Neutrophil (primary cell): ENCODE measurements around the gene DDHD1.

Experiments
- H3K27ac ChIP-seq: fragments of 200-600 bp; sonication (generic); 2 replicates; pipeline ENCODE4 v1.5.1; 2016; ENCODE audit warnings: mild to moderate bottlenecking, moderate library complexity
- H3K27me3 ChIP-seq: fragments of 200-600 bp; sonication (generic); 2 replicates; pipeline ENCODE4 v1.6.0; 2016; ENCODE audit warnings: mild to moderate bottlenecking
- H3K36me3 ChIP-seq: fragments of 200-600 bp; sonication (generic); 2 replicates; pipeline ENCODE4 v1.5.1; 2017
- H3K4me1 ChIP-seq, 2 experiments: fragments of 200-600 bp in 1 of 2; sonication (generic) in 1 of 2; 1 replicate in 1 of 2; 2 replicates in 1 of 2; pipeline versions ENCODE4 v1.5.1 to v1.6.1; 2013 to 2016; ENCODE audit warnings: low read depth in 1 of 2, low read length in 1 of 2, mild to moderate bottlenecking in 1 of 2, moderate library complexity in 1 of 2; ENCODE audit not compliant: control insufficient read depth in 1 of 2, insufficient read depth in 1 of 2
- H3K4me3 ChIP-seq, 2 experiments: fragments of 200-600 bp in 1 of 2; sonication (generic) in 1 of 2; 1 replicate in 1 of 2; 2 replicates in 1 of 2; pipeline ENCODE4 v1.5.1; 2013 to 2016; ENCODE audit warnings: low read depth in 1 of 2, low read length in 1 of 2, mild to moderate bottlenecking in 1 of 2, moderate library complexity in 1 of 2
- H3K9me3 ChIP-seq: fragments of 200-600 bp; sonication (generic); 2 replicates; pipeline ENCODE4 v1.5.1; 2016
- CTCF ChIP-seq: fragments of 200-600 bp; sonication (generic); IDR thresholded peaks from 2 replicates; pipeline ENCODE4 v1.5.1; 2016; ENCODE audit warnings: antibody characterized with exemption

Gene DDHD1

GRCh38 chr14:53148671-53149070 lies 4.5 kb downstream of the DDHD1 start:
- Histone ChIP-seq H3K27me3 (peaks cover 21% of the 10 kb centered on the region), H3K27ac (no peak overlapping the region), H3K4me3 (no peak overlapping the region), H3K9me3 (no peaks in the 10 kb centered on the region), H3K4me1 (peaks cover 12 to 28% of the 10 kb centered on the region in 2 experiments), H3K36me3 (no peaks in the 10 kb centered on the region)
- no peak for TF ChIP-seq CTCF

- peaks cover 12 to 28% of the 10 kb centered on the region in 2 experiments for H3K4me1 ChIP-seq
- no peak overlapping the region for H3K27ac ChIP-seq
- no peaks in the 10 kb centered on the region for H3K36me3 ChIP-seq
- H3K9me3 ChIP-seq, result no peaks in the 10 kb centered on the region
- peaks cover 21% of the 10 kb centered on the region for H3K27me3 ChIP-seq
- H3K4me3 ChIP-seq, result no peak overlapping the region
- no peak for TF ChIP-seq CTCF
Observed at GRCh38 chr14:53147893-53148292, 5.2 kb downstream of the DDHD1 start.

GRCh38 chr14:53147208-53147607 lies 5.9 kb downstream of the DDHD1 start:
- no peak for TF ChIP-seq CTCF
- no peaks in the 10 kb centered on the region for H3K9me3 ChIP-seq
- H3K36me3 ChIP-seq, result no peaks in the 10 kb centered on the region
- peaks cover 11 to 24% of the 10 kb centered on the region in 2 experiments for H3K4me1 ChIP-seq
- no peak overlapping the region for H3K4me3 ChIP-seq
- no peak overlapping the region for H3K27ac ChIP-seq
- peaks cover 18% of the 10 kb centered on the region for H3K27me3 ChIP-seq

GRCh38 chr14:53146739-53147138 lies 6.4 kb downstream of the DDHD1 start:
- H3K9me3 ChIP-seq, result no peaks in the 10 kb centered on the region
- H3K4me1 ChIP-seq, result peaks cover 6 to 19% of the 10 kb centered on the region in 2 experiments
- no peaks in the 10 kb centered on the region for H3K36me3 ChIP-seq
- peaks cover 13% of the 10 kb centered on the region for H3K27me3 ChIP-seq
- no peak overlapping the region for H3K4me3 ChIP-seq
- no peak for TF ChIP-seq CTCF
- H3K27ac ChIP-seq, result no peak overlapping the region

- H3K27me3 ChIP-seq, result no peaks in the 10 kb centered on the region
- no peak overlapping the region for H3K4me3 ChIP-seq
- peaks cover 0 to 10% of the 10 kb centered on the region in 2 experiments for H3K4me1 ChIP-seq
- no peaks in the 10 kb centered on the region for H3K9me3 ChIP-seq
- no peak for TF ChIP-seq CTCF
- H3K27ac ChIP-seq, result no peak overlapping the region
- H3K36me3 ChIP-seq, result no peaks in the 10 kb centered on the region
Observed at GRCh38 chr14:53144244-53144643, 8.9 kb downstream of the DDHD1 start.

GRCh38 chr14:53140585-53140984 lies 12.5 kb downstream of the DDHD1 start:
- H3K4me1 ChIP-seq, result no peaks in the 10 kb centered on the region
- no peak overlapping the region for H3K4me3 ChIP-seq
- no peaks in the 10 kb centered on the region for H3K36me3 ChIP-seq
- H3K9me3 ChIP-seq, result no peaks in the 10 kb centered on the region
- TF ChIP-seq CTCF, result no peak
- H3K27me3 ChIP-seq, result no peaks in the 10 kb centered on the region
- no peak overlapping the region for H3K27ac ChIP-seq
